ENCODE results near the gene CMTM6.

- TF ChIP-seq EGR1 (IDR thresholded peaks at IDR 0.05) (no peak), TAF1 (IDR thresholded peaks at IDR 0.05; ENCODE audit: low read depth) (no peak), FOXM1 (IDR thresholded peaks at IDR 0.05; ENCODE audit: borderline replicate concordance, low read depth) (no peak), ZBTB7A (IDR thresholded peaks at IDR 0.05; ENCODE audit: low read depth) (no peak), YY1 (IDR thresholded peaks at IDR 0.05; ENCODE audit: low read depth) (no peak), CREB1 (IDR thresholded peaks at IDR 0.05; ENCODE audit: low read depth) (no peak), TEAD4 (IDR thresholded peaks at IDR 0.05) (no peak)
- TF ChIP-seq, protein P1, sequence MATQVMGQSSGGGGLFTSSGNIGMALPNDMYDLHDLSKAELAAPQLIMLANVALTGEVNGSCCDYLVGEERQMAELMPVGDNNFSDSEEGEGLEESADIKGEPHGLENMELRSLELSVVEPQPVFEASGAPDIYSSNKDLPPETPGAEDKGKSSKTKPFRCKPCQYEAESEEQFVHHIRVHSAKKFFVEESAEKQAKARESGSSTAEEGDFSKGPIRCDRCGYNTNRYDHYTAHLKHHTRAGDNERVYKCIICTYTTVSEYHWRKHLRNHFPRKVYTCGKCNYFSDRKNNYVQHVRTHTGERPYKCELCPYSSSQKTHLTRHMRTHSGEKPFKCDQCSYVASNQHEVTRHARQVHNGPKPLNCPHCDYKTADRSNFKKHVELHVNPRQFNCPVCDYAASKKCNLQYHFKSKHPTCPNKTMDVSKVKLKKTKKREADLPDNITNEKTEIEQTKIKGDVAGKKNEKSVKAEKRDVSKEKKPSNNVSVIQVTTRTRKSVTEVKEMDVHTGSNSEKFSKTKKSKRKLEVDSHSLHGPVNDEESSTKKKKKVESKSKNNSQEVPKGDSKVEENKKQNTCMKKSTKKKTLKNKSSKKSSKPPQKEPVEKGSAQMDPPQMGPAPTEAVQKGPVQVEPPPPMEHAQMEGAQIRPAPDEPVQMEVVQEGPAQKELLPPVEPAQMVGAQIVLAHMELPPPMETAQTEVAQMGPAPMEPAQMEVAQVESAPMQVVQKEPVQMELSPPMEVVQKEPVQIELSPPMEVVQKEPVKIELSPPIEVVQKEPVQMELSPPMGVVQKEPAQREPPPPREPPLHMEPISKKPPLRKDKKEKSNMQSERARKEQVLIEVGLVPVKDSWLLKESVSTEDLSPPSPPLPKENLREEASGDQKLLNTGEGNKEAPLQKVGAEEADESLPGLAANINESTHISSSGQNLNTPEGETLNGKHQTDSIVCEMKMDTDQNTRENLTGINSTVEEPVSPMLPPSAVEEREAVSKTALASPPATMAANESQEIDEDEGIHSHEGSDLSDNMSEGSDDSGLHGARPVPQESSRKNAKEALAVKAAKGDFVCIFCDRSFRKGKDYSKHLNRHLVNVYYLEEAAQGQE (IDR thresholded peaks at IDR 0.05; ENCODE audit: low read depth): no peak
Observed at GRCh38 chr3:32474201-32474600, 28.5 kb downstream of the CMTM6 start.
